Osteoblast (primary cell): ENCODE measurements around the gene CROCC. TPM values are rescaled to one million over a fixed set of nuclear protein-coding genes. Genes with fewer than 3 reads are reported as not detected.

Source experiments
- DNase-seq: peaks from one replicate; pipeline ENCODE4 v3.0.0; 2011; ENCODE audit warnings: low spot score, mixed read lengths; ENCODE audit not compliant: insufficient read length; ENCODE audit errors: missing footprints
- H2AFZ ChIP-seq: 2 replicates; pipeline ENCODE4 v1.6.0; 2011; ENCODE audit warnings: mild to moderate bottlenecking, low read length
- H3K27ac ChIP-seq: 2 replicates; pipeline ENCODE4 v1.5.1; 2011; ENCODE audit warnings: mild to moderate bottlenecking, low read depth, low read length, moderate library complexity
- H3K27me3 ChIP-seq: 2 replicates; pipeline ENCODE4 v1.6.0; 2012; ENCODE audit warnings: mild to moderate bottlenecking, control low read depth, inconsistent platforms, low read length, moderate library complexity; ENCODE audit not compliant: insufficient read depth
- H3K36me3 ChIP-seq: 2 replicates; pipeline ENCODE4 v1.5.1; 2011; ENCODE audit warnings: mild to moderate bottlenecking, low read length, control low read depth, moderate library complexity; ENCODE audit not compliant: insufficient read depth
- H3K4me1 ChIP-seq: 2 replicates; pipeline ENCODE4 v1.5.1; 2011; ENCODE audit warnings: mild to moderate bottlenecking, low read length, control low read depth, moderate library complexity; ENCODE audit not compliant: insufficient read depth
- H3K4me2 ChIP-seq: 2 replicates; pipeline ENCODE4 v1.6.0; 2011; ENCODE audit warnings: mild to moderate bottlenecking, low read length; ENCODE audit not compliant: insufficient read depth
- H3K4me3 ChIP-seq: fragments of 200-600 bp; sonication (generic); 3 replicates; pipeline ENCODE4 v1.5.1; 2012; ENCODE audit warnings: mild to moderate bottlenecking, low read length, inconsistent platforms; ENCODE audit not compliant: insufficient read depth
- H3K79me2 ChIP-seq: 2 replicates; pipeline ENCODE4 v1.6.0; 2012; ENCODE audit warnings: mild to moderate bottlenecking, low read length, control low read depth, inconsistent platforms; ENCODE audit not compliant: insufficient read depth
- H3K9me3 ChIP-seq: 2 replicates; pipeline ENCODE4 v1.5.1; 2011; ENCODE audit warnings: low read depth, low read length, control low read depth
- H4K20me1 ChIP-seq: 2 replicates; pipeline ENCODE4 v1.6.0; 2012; ENCODE audit warnings: mild to moderate bottlenecking, low read length, control low read depth; ENCODE audit not compliant: insufficient read depth
- CTCF ChIP-seq: IDR thresholded peaks from 2 replicates; pipeline ENCODE4 v1.5.1; 2011; ENCODE audit warnings: mild to moderate bottlenecking, low read depth, low read length, moderate library complexity; ENCODE audit errors: extremely low read depth
- total RNA-seq: library from RNA; depleted of rRNA; stranded (reverse); fragments of >200 nt; gene quantifications from 2 replicates; pipeline ENCODE4 v1.2.3, GENCODE V29; 2012

The CROCC gene
- total RNA-seq, 1 donor: 20.3 TPM

GRCh38 chr1:16955186-16955585 is 33.5 kb downstream of the CROCC start:
- no peaks in the 10 kb centered on the region for H3K27me3 ChIP-seq
- no peaks in the 10 kb centered on the region for H4K20me1 ChIP-seq
- H3K4me2 ChIP-seq: no peak overlapping the region
- H3K4me3 ChIP-seq: no peak overlapping the region
- H3K79me2 ChIP-seq: no peaks in the 10 kb centered on the region
- DNase-seq: no peak
- no peaks in the 10 kb centered on the region for H3K9me3 ChIP-seq
- H2AFZ ChIP-seq: no peak overlapping the region
- no peak for TF ChIP-seq CTCF
- H3K4me1 ChIP-seq: peaks cover 3% of the 10 kb centered on the region
- H3K36me3 ChIP-seq: peaks cover 8% of the 10 kb centered on the region
- no peak overlapping the region for H3K27ac ChIP-seq

GRCh38 chr1:16956775-16957174 is 35.0 kb downstream of the CROCC start:
- Histone ChIP-seq H2AFZ (no peak overlapping the region), H3K27me3 (no peaks in the 10 kb centered on the region), H4K20me1 (no peaks in the 10 kb centered on the region), H3K4me1 (peaks cover 13% of the 10 kb centered on the region), H3K79me2 (no peaks in the 10 kb centered on the region), H3K4me3 (no peak overlapping the region), H3K36me3 (peaks cover 8% of the 10 kb centered on the region), H3K9me3 (no peaks in the 10 kb centered on the region), H3K4me2 (no peak overlapping the region), H3K27ac (no peak overlapping the region)
- no peak for DNase-seq
- no peak for TF ChIP-seq CTCF

- Histone ChIP-seq H3K27me3 (no peaks in the 10 kb centered on the region), H3K36me3 (peaks cover 8% of the 10 kb centered on the region), H3K4me2 (no peak overlapping the region), H3K4me3 (no peak overlapping the region), H2AFZ (no peak overlapping the region), H3K79me2 (no peaks in the 10 kb centered on the region), H3K9me3 (no peaks in the 10 kb centered on the region), H3K4me1 (peaks cover 11% of the 10 kb centered on the region), H3K27ac (no peak overlapping the region), H4K20me1 (no peaks in the 10 kb centered on the region)
- TF ChIP-seq CTCF: no peak
- no peak for DNase-seq
Measured at GRCh38 chr1:16957731-16958130, 36.0 kb downstream of the CROCC start.

- Histone ChIP-seq H3K4me1 (peaks cover 11% of the 10 kb centered on the region), H3K36me3 (peaks cover 8% of the 10 kb centered on the region), H3K4me2 (no peak overlapping the region), H4K20me1 (no peaks in the 10 kb centered on the region), H3K79me2 (no peaks in the 10 kb centered on the region), H3K4me3 (no peak overlapping the region), H2AFZ (no peak overlapping the region), H3K27me3 (no peaks in the 10 kb centered on the region), H3K27ac (no peak overlapping the region), H3K9me3 (no peaks in the 10 kb centered on the region)
- no peak for TF ChIP-seq CTCF
- no peak for DNase-seq
Measured at GRCh38 chr1:16958475-16958874, 36.7 kb downstream of the CROCC start.
